ENCODE data around the gene NTF4.
A peak's percentile ranks its signal among the peaks of the same experiment; 100 is the strongest.

DNA sequence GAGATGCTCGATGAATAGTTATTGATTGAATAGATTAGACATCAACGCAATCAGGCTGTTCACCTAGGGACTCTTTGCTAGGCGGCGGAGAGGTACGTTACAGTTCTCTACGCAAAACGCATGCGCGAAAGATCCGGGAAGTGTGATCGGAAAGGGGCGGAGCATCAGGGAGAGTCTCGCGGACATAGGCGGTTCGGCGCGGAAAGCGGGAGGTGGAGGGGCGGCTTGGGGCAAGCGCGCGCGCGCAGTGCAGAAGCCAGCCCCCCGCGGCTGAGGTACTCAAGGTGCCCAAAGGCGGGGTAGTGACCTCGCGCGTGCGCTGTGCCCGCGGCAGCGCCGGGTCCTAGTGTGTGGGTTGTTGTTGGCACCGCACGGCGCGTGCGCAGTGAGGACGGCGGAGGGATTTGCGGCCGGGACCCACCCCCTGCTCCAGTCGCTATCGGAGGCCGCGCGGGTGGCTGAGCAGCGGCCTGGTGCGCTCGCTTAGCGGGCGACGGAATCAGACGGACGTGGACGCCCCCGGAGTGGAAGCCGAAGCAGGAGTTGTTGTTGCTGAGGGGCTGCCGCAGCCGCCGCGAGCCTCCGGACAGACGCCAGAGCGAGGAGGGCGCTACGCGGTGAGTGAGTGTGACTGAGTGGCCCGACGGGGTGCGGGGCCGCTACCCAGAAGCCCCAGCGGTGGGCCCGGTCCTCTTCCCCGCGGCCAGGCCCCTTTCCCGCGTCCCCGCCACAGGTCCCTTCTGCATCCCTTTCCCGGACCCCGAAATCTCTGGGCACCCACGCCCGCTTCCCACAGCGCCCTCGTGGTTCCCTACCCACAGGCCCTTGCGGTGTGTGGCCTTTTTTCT lies 20.6 kb upstream of the NTF4 start, which contains the start of gene SNRNP70:
- TF ChIP-seq EP300 (IDR thresholded peaks at IDR 0.05; ENCODE audit: borderline replicate concordance) (peak; percentile 15; the same call in 1 of the 2 replicates), TAF1 (IDR thresholded peaks at IDR 0.05; ENCODE audit: low read depth) (peak; percentile 99), CEBPB (IDR thresholded peaks at IDR 0.05) (no peak), FOXM1 (IDR thresholded peaks at IDR 0.05; ENCODE audit: borderline replicate concordance, low read depth) (0 out of 2 replicates have a peak, but pooled peaks have one; percentile 51), YY1 (IDR thresholded peaks at IDR 0.05; ENCODE audit: low read depth) (no peak), ZBTB7A (IDR thresholded peaks at IDR 0.05; ENCODE audit: low read depth) (0 out of 2 replicates have a peak, but pooled peaks have one; percentile 1)

All from Ishikawa (cell line).